Activated CD4-positive, alpha-beta memory T cell treated with anti-CD3 and anti-CD28 coated beads, Interleukin-2, amount 10 ng/mL, durations not matched to agents 7 days and 5 days (primary cell): ENCODE measurements around the gene STK4. TPM values are rescaled to one million over a fixed set of nuclear protein-coding genes. Genes with fewer than 3 reads are reported as not detected.

Source experiments
- CTCF ChIA-PET: fragments of 350-600 bp; sonication (Branson Sonifier 250); formaldehyde crosslinking; loops from one replicate; lab custom pipeline; 2021; ENCODE audit warnings: antibody characterized with exemption, inconsistent platforms; lab: Charles Lee
- POLR2A ChIA-PET: fragments of 350-600 bp; sonication (Branson Sonifier 250); formaldehyde crosslinking; loops from one replicate; lab custom pipeline; 2021; ENCODE audit warnings: antibody characterized with exemption; lab: Charles Lee
- DNase-seq: peaks from one replicate; pipeline ENCODE4 v3.0.0-alpha.2; 2020
- H3K27ac Mint-ChIP-seq: one replicate; pipeline ENCODE4 v1.8.0; 2021; ENCODE audit warnings: mild to moderate bottlenecking, mixed read lengths
- H3K27me3 Mint-ChIP-seq: one replicate; pipeline ENCODE4 v1.8.0; 2021; ENCODE audit warnings: mixed read lengths
- H3K36me3 Mint-ChIP-seq: one replicate; pipeline ENCODE4 v1.8.0; 2021; ENCODE audit warnings: low read depth, mixed read lengths
- H3K4me1 Mint-ChIP-seq: one replicate; pipeline ENCODE4 v1.8.0; 2021; ENCODE audit warnings: mixed read lengths
- H3K4me3 Mint-ChIP-seq: one replicate; pipeline ENCODE4 v1.8.0; 2021; ENCODE audit warnings: mild to moderate bottlenecking, mixed read lengths
- H3K9me3 Mint-ChIP-seq: one replicate; pipeline ENCODE4 v1.8.0; 2021; ENCODE audit warnings: mixed read lengths
- total RNA-seq, 2 experiments: library from RNA; stranded (reverse); gene quantifications; one replicate each; pipeline ENCODE4 v1.2.3, GENCODE V29; 2021

The STK4 gene
- total RNA-seq, 2 experiments from 2014 or later, result 204 to 213 TPM

GRCh38 chr20:45064812-45065211 lies 98.5 kb downstream of the STK4 start:
- Mint-ChIP-seq H3K36me3 (peaks cover 67% of the 10 kb centered on the region), H3K27ac (no peak overlapping the region), H3K4me1 (peaks cover 30% of the 10 kb centered on the region), H3K27me3 (no peaks in the 10 kb centered on the region), H3K9me3 (no peaks in the 10 kb centered on the region), H3K4me3 (no peak overlapping the region)
- ChIA-PET POLR2A (no interaction called here), CTCF (interaction anchor here (1.1 to 2.1 kb wide), 2 partner anchors 21 to 229 kb away, joined by 3 to 6 read pairs; no protein-coding TSS in a partner anchor)
- no peak for DNase-seq

- H3K27me3 Mint-ChIP-seq, result no peaks in the 10 kb centered on the region
- no peaks in the 10 kb centered on the region for H3K9me3 Mint-ChIP-seq
- H3K4me3 Mint-ChIP-seq, result no peak overlapping the region
- H3K27ac Mint-ChIP-seq, result no peak overlapping the region
- no peak for DNase-seq
- ChIA-PET POLR2A (no interaction called here), CTCF (interaction anchor here (2.3 kb wide), 1 partner anchor 29 kb away, joined by 7 read pairs; no protein-coding TSS in a partner anchor)
- peaks cover 68% of the 10 kb centered on the region for H3K36me3 Mint-ChIP-seq
- H3K4me1 Mint-ChIP-seq, result peaks cover 27% of the 10 kb centered on the region
Measured at GRCh38 chr20:45066372-45066771, 100.1 kb downstream of the STK4 start.

GRCh38 chr20:45067087-45067486 lies 100.8 kb downstream of the STK4 start:
- Mint-ChIP-seq H3K27ac (no peak overlapping the region), H3K27me3 (no peaks in the 10 kb centered on the region), H3K4me1 (peaks cover 24% of the 10 kb centered on the region), H3K4me3 (no peak overlapping the region), H3K9me3 (no peaks in the 10 kb centered on the region), H3K36me3 (peaks cover 68% of the 10 kb centered on the region)
- ChIA-PET CTCF (interaction anchor here (2.3 kb wide), 1 partner anchor 28 kb away, joined by 7 read pairs; no protein-coding TSS in a partner anchor), POLR2A (interaction anchor here (1.0 to 1.6 kb wide), 2 partner anchors 14 to 23 kb away, joined by 3 to 5 read pairs; no protein-coding TSS in a partner anchor)
- DNase-seq, result no peak

GRCh38 chr20:45067558-45067957 lies 101.2 kb downstream of the STK4 start:
- H3K27me3 Mint-ChIP-seq, result no peaks in the 10 kb centered on the region
- ChIA-PET CTCF (interaction anchor here (2.3 kb wide), 1 partner anchor 28 kb away, joined by 7 read pairs; no protein-coding TSS in a partner anchor), POLR2A (interaction anchor here (1.0 to 1.6 kb wide), 2 partner anchors 14 to 24 kb away, joined by 3 to 5 read pairs; no protein-coding TSS in a partner anchor)
- H3K4me3 Mint-ChIP-seq, result no peak overlapping the region
- H3K36me3 Mint-ChIP-seq, result peaks cover 64% of the 10 kb centered on the region
- no peaks in the 10 kb centered on the region for H3K9me3 Mint-ChIP-seq
- no peak overlapping the region for H3K27ac Mint-ChIP-seq
- DNase-seq, result no peak
- H3K4me1 Mint-ChIP-seq, result peaks cover 21% of the 10 kb centered on the region

GRCh38 chr20:45069261-45069660 lies 102.9 kb downstream of the STK4 start:
- Mint-ChIP-seq H3K4me3 (no peak overlapping the region), H3K27me3 (no peaks in the 10 kb centered on the region), H3K36me3 (peaks cover 62% of the 10 kb centered on the region), H3K9me3 (no peaks in the 10 kb centered on the region), H3K27ac (no peak overlapping the region), H3K4me1 (peaks cover 14% of the 10 kb centered on the region)
- DNase-seq, result no peak
- ChIA-PET CTCF (no interaction called here), POLR2A (no interaction called here)

GRCh38 chr20:45070932-45071632 lies 104.8 kb downstream of the STK4 start:
- Mint-ChIP-seq H3K36me3 (peaks cover 61% of the 10 kb centered on the region), H3K9me3 (no peaks in the 10 kb centered on the region), H3K27ac (no peak overlapping the region), H3K27me3 (no peaks in the 10 kb centered on the region), H3K4me3 (no peak overlapping the region), H3K4me1 (peaks cover 3% of the 10 kb centered on the region)
- ChIA-PET CTCF (interaction anchor here (0.6 to 2.0 kb wide), 6 partner anchors 9 to 303 kb away, joined by 3 to 6 read pairs (median 4); no protein-coding TSS in a partner anchor), POLR2A (no interaction called here)
- no peak for DNase-seq

GRCh38 chr20:45072066-45072465 lies 105.8 kb downstream of the STK4 start:
- POLR2A ChIA-PET, result no interaction called here
- H3K36me3 Mint-ChIP-seq, result peaks cover 63% of the 10 kb centered on the region
- peaks cover 3% of the 10 kb centered on the region for H3K4me1 Mint-ChIP-seq
- no peak overlapping the region for H3K27ac Mint-ChIP-seq
- DNase-seq, result no peak
- H3K4me3 Mint-ChIP-seq, result no peak overlapping the region
- CTCF ChIA-PET, result interaction anchor here (1.0 to 2.0 kb wide), 4 partner anchors 8 to 28 kb away, joined by 3 to 6 read pairs (median 4); no protein-coding TSS in a partner anchor
- H3K9me3 Mint-ChIP-seq, result no peaks in the 10 kb centered on the region
- H3K27me3 Mint-ChIP-seq, result no peaks in the 10 kb centered on the region

GRCh38 chr20:45073221-45073620 lies 106.9 kb downstream of the STK4 start:
- peaks cover 60% of the 10 kb centered on the region for H3K36me3 Mint-ChIP-seq
- peaks cover 3% of the 10 kb centered on the region for H3K4me1 Mint-ChIP-seq
- H3K27me3 Mint-ChIP-seq, result no peaks in the 10 kb centered on the region
- H3K27ac Mint-ChIP-seq, result no peak overlapping the region
- POLR2A ChIA-PET, result no interaction called here
- no peak overlapping the region for H3K4me3 Mint-ChIP-seq
- no peak for DNase-seq
- CTCF ChIA-PET, result no interaction called here
- H3K9me3 Mint-ChIP-seq, result no peaks in the 10 kb centered on the region

GRCh38 chr20:45077559-45077958 lies 111.2 kb downstream of the STK4 start:
- H3K27ac Mint-ChIP-seq, result no peak overlapping the region

GRCh38 chr20:45080867-45081624 lies 114.7 kb downstream of the STK4 start:
- Mint-ChIP-seq H3K27ac (no peak overlapping the region), H3K4me3 (no peak overlapping the region), H3K36me3 (peaks cover 84% of the 10 kb centered on the region), H3K4me1 (no peaks in the 10 kb centered on the region), H3K9me3 (peaks cover 4% of the 10 kb centered on the region), H3K27me3 (no peaks in the 10 kb centered on the region)
- DNase-seq, result no peak
- CTCF ChIA-PET, result no interaction called here
- POLR2A ChIA-PET, result no interaction called here

More at GRCh38 chr20:45077559-45077958, 111.2 kb downstream of the STK4 start:
- POLR2A ChIA-PET, result no interaction called here
- Mint-ChIP-seq H3K9me3 (peaks cover 4% of the 10 kb centered on the region), H3K4me3 (no peak overlapping the region), H3K4me1 (no peaks in the 10 kb centered on the region), H3K36me3 (peaks cover 74% of the 10 kb centered on the region), H3K27me3 (no peaks in the 10 kb centered on the region)
- CTCF ChIA-PET, result interaction anchor here (1.1 to 1.4 kb wide), 2 partner anchors 28 to 34 kb away, joined by 3 to 5 read pairs; no protein-coding TSS in a partner anchor
- DNase-seq, result no peak

GRCh38 chr20:45082468-45082867 lies 116.2 kb downstream of the STK4 start:
- DNase-seq, result no peak
- Mint-ChIP-seq H3K4me1 (no peaks in the 10 kb centered on the region), H3K27me3 (no peaks in the 10 kb centered on the region), H3K36me3 (peaks cover 82% of the 10 kb centered on the region), H3K4me3 (no peak overlapping the region), H3K27ac (no peak overlapping the region), H3K9me3 (peaks cover 4% of the 10 kb centered on the region)
- CTCF ChIA-PET, result no interaction called here
- POLR2A ChIA-PET, result no interaction called here

- no peak overlapping the region for H3K27ac Mint-ChIP-seq
- peaks cover 4% of the 10 kb centered on the region for H3K9me3 Mint-ChIP-seq
- H3K4me1 Mint-ChIP-seq, result no peaks in the 10 kb centered on the region
- no peaks in the 10 kb centered on the region for H3K27me3 Mint-ChIP-seq
- peaks cover 85% of the 10 kb centered on the region for H3K36me3 Mint-ChIP-seq
- ChIA-PET CTCF (interaction anchor here (0.8 to 0.9 kb wide), 2 partner anchors 10 to 211 kb away, joined by 3 to 4 read pairs; no protein-coding TSS in a partner anchor), POLR2A (no interaction called here)
- no peak overlapping the region for H3K4me3 Mint-ChIP-seq
- DNase-seq, result no peak
Measured at GRCh38 chr20:45083127-45083526, 116.8 kb downstream of the STK4 start.

- ChIA-PET CTCF (no interaction called here), POLR2A (no interaction called here)
- no peaks in the 10 kb centered on the region for H3K4me1 Mint-ChIP-seq
- H3K36me3 Mint-ChIP-seq, result peaks cover 84% of the 10 kb centered on the region
- no peak overlapping the region for H3K4me3 Mint-ChIP-seq
- no peak for DNase-seq
- H3K9me3 Mint-ChIP-seq, result peaks cover 4% of the 10 kb centered on the region
- no peak overlapping the region for H3K27ac Mint-ChIP-seq
- H3K27me3 Mint-ChIP-seq, result no peaks in the 10 kb centered on the region
Measured at GRCh38 chr20:45085289-45085688, 119.0 kb downstream of the STK4 start.
